ENCODE measurements around the gene GPR68.
"Not testable (repeated sequence)": the region's sequence is repeated elsewhere in the genome, so short reads cannot be mapped to it uniquely, and the experiment has no call there.

Gene GPR68

GRCh38 chr14:91228112-91229004 lies 16.1 kb downstream of the GPR68 start:
- no peak for DNase-seq

GRCh38 chr14:91227183-91227628 lies 17.3 kb downstream of the GPR68 start:
- DNase-seq, result no peak

GRCh38 chr14:91226360-91226759 lies 18.1 kb downstream of the GPR68 start:
- not testable (repeated sequence) for DNase-seq

- no peak for DNase-seq
These were observed 19.5 kb downstream of the GPR68 start for GRCh38 chr14:91225025-91225424.

- DNase-seq, result no peak
These were observed 21.3 kb downstream of the GPR68 start for GRCh38 chr14:91223028-91223783.

- DNase-seq, result no peak
These were observed 23.2 kb downstream of the GPR68 start for GRCh38 chr14:91221270-91221669.

- DNase-seq, result no peak
These were observed 23.9 kb downstream of the GPR68 start for GRCh38 chr14:91220581-91221000.

- DNase-seq, result no peak
These were observed 24.8 kb downstream of the GPR68 start for GRCh38 chr14:91219517-91220389.

- DNase-seq, result no peak
These were observed 26.5 kb downstream of the GPR68 start for GRCh38 chr14:91218014-91218413.

- no peak for DNase-seq
These were observed 27.7 kb downstream of the GPR68 start for GRCh38 chr14:91216731-91217226.

GRCh38 chr14:91215381-91215780 lies 29.1 kb downstream of the GPR68 start:
- no peak for DNase-seq

- DNase-seq, result no peak
These were observed 30.2 kb downstream of the GPR68 start for GRCh38 chr14:91214306-91214705.

GRCh38 chr14:91211017-91211416 lies 33.5 kb downstream of the GPR68 start:
- DNase-seq, result no peak

GRCh38 chr14:91207008-91207407 lies 37.5 kb downstream of the GPR68 start:
- no peak for DNase-seq

- no peak for DNase-seq
These were observed 39.0 kb downstream of the GPR68 start for GRCh38 chr14:91205459-91205858.

- DNase-seq, result no peak
These were observed 39.8 kb downstream of the GPR68 start for GRCh38 chr14:91204657-91205056.

- no peak for DNase-seq
These were observed 42.1 kb downstream of the GPR68 start for GRCh38 chr14:91202234-91202974.

GRCh38 chr14:91200802-91201201 lies 43.7 kb downstream of the GPR68 start:
- DNase-seq, result not testable (repeated sequence)

- no peak for DNase-seq
These were observed 46.9 kb downstream of the GPR68 start for GRCh38 chr14:91197631-91198030.

- no peak for DNase-seq
These were observed 48.6 kb downstream of the GPR68 start for GRCh38 chr14:91195881-91196280.

- no peak for DNase-seq
These were observed 51.4 kb downstream of the GPR68 start for GRCh38 chr14:91193069-91193468.

GRCh38 chr14:91190853-91191252 lies 53.7 kb downstream of the GPR68 start:
- DNase-seq, result no peak

Measured in NCI-H1105 treated with DMSO at 0.1 percent for 48 hours (cell line).